ENCODE results near the gene SHOC2. TPM values are rescaled to one million over a fixed set of nuclear protein-coding genes. Genes with fewer than 3 reads are reported as not detected.
A peak's percentile ranks its signal among the peaks of the same experiment; 100 is the strongest.

The SHOC2 gene
- total RNA-seq = 44.2 TPM
- long read RNA-seq, transcript SHOC2-202 (9 exons, 3,943 nt) = major isoform, 17 of 25 reads
- long read RNA-seq, partial matches to known transcripts = 4 of 25 reads
- long read RNA-seq, other reads (novel, unspliced or antisense) = 4 of 25 reads

- ATAC-seq (peak; percentile 44), DNase-seq (ENCODE audit: missing footprints) (peak; percentile 100)
- intact Hi-C loops (cut with DNase I) = loop anchor here (2.0 to 10.0 kb wide), 2 partner anchors 49 to 615 kb away; partner anchors contain the start of genes PDCD4 and SMNDC1
Observed at GRCh38 chr10:110919349-110919931, at the start of gene SHOC2. SHOC2 (plus strand) TSS chr10:110919604; CDS start chr10:110964359, 44,755 bp downstream.

GRCh38 chr10:110870823-110871297, 48.5 kb upstream of the SHOC2 start:
- intact Hi-C loops (cut with DNase I) = loop anchor here (2.0 to 5.0 kb wide), 3 partner anchors 48 to 114 kb away; partner anchors contain the start of genes BBIP1 and SHOC2
- DNase-seq (ENCODE audit: missing footprints) = no peak
- ATAC-seq = no peak

GRCh38 chr10:110871298-110872084, 47.9 kb upstream of the SHOC2 start, which contains the start of gene PDCD4:
PDCD4 (plus strand) TSS chr10:110871928; CDS start chr10:110876028, 4,100 bp downstream.
- intact Hi-C loops (cut with DNase I) = loop anchor here (2.0 to 5.0 kb wide), 3 partner anchors 47 to 114 kb away; partner anchors contain the start of genes BBIP1 and SHOC2
- DNase-seq (ENCODE audit: missing footprints) (peak; percentile 100), ATAC-seq (peak; percentile 96)

GRCh38 chr10:110872145-110872983, 47.0 kb upstream of the SHOC2 start:
- peak; percentile 74 for ATAC-seq
- intact Hi-C loops (cut with DNase I) = loop anchor here (5.0 kb wide), 2 partner anchors 55 to 115 kb away; no protein-coding TSS in a partner anchor
- DNase-seq (ENCODE audit: missing footprints) = peak; percentile 89

GRCh38 chr10:110872984-110873923, 46.1 kb upstream of the SHOC2 start:
- intact Hi-C loops (cut with DNase I) = loop anchor here (5.0 kb wide), 2 partner anchors 56 to 116 kb away; no protein-coding TSS in a partner anchor

GRCh38 chr10:110873951-110874350, 45.5 kb upstream of the SHOC2 start:
- DNase-seq (ENCODE audit: missing footprints) (no peak), ATAC-seq (no peak)
- intact Hi-C loops (cut with DNase I) = loop anchor here (5.0 kb wide), 2 partner anchors 57 to 117 kb away; no protein-coding TSS in a partner anchor

More at GRCh38 chr10:110872984-110873923, 46.1 kb upstream of the SHOC2 start:
- ATAC-seq (no peak), DNase-seq (ENCODE audit: missing footprints) (no peak)

- intact Hi-C loops (cut with DNase I) = no loop called here
- ATAC-seq (no peak), DNase-seq (ENCODE audit: missing footprints) (no peak)
Observed at GRCh38 chr10:110876000-110876399, 43.4 kb upstream of the SHOC2 start.

- intact Hi-C loops (cut with DNase I) = no loop called here
- ATAC-seq (no peak), DNase-seq (ENCODE audit: missing footprints) (no peak)
Observed at GRCh38 chr10:110876788-110877187, 42.6 kb upstream of the SHOC2 start.

GRCh38 chr10:110880012-110880411, 39.4 kb upstream of the SHOC2 start:
- ATAC-seq (peak; percentile 88), DNase-seq (ENCODE audit: missing footprints) (no peak)
- intact Hi-C loops (cut with DNase I) = loop anchor here (10.0 kb wide), 1 partner anchor 235 kb away; the partner anchor contains the start of gene RBM20

GRCh38 chr10:110881247-110881646, 38.2 kb upstream of the SHOC2 start:
- intact Hi-C loops (cut with DNase I) = loop anchor here (10.0 kb wide), 1 partner anchor 236 kb away; the partner anchor contains the start of gene RBM20
- DNase-seq (ENCODE audit: missing footprints) = no peak
- ATAC-seq = peak; percentile 84

- intact Hi-C loops (cut with DNase I) = loop anchor here (10.0 kb wide), 1 partner anchor 237 kb away; the partner anchor contains the start of gene RBM20
- DNase-seq (ENCODE audit: missing footprints) = no peak
- ATAC-seq = no peak
Observed at GRCh38 chr10:110881905-110882304, 37.5 kb upstream of the SHOC2 start.

- intact Hi-C loops (cut with DNase I) = loop anchor here (10.0 kb wide), 1 partner anchor 239 kb away; the partner anchor contains the start of gene RBM20
- ATAC-seq = no peak
- DNase-seq (ENCODE audit: missing footprints) = no peak
Observed at GRCh38 chr10:110883924-110884323, 35.5 kb upstream of the SHOC2 start.

GRCh38 chr10:110885932-110886674, 33.3 kb upstream of the SHOC2 start:
- DNase-seq (ENCODE audit: missing footprints) = no peak
- intact Hi-C loops (cut with DNase I) = loop anchor here (10.0 kb wide), 1 partner anchor 241 kb away; the partner anchor contains the start of gene RBM20
- ATAC-seq = no peak

- intact Hi-C loops (cut with DNase I) = loop anchor here (10.0 kb wide), 1 partner anchor 243 kb away; the partner anchor contains the start of gene RBM20
- DNase-seq (ENCODE audit: missing footprints) = no peak
- no peak for ATAC-seq
Observed at GRCh38 chr10:110887560-110887959, 31.8 kb upstream of the SHOC2 start.

GRCh38 chr10:110892602-110893288, 26.7 kb upstream of the SHOC2 start:
- no peak for ATAC-seq
- DNase-seq (ENCODE audit: missing footprints) = no peak
- intact Hi-C loops (cut with DNase I) = loop anchor here (2.0 to 5.0 kb wide), 3 partner anchors 88 to 280 kb away; no protein-coding TSS in a partner anchor

All from Right ventricle myocardium inferior (tissue), 1 donor.